Measurements from ENCODE around the gene SYNPO.

SYNPO gene

GRCh38 chr5:150659360-150660107 is 19.1 kb downstream of the SYNPO start:
- DNase-seq, result no peak

DNA sequence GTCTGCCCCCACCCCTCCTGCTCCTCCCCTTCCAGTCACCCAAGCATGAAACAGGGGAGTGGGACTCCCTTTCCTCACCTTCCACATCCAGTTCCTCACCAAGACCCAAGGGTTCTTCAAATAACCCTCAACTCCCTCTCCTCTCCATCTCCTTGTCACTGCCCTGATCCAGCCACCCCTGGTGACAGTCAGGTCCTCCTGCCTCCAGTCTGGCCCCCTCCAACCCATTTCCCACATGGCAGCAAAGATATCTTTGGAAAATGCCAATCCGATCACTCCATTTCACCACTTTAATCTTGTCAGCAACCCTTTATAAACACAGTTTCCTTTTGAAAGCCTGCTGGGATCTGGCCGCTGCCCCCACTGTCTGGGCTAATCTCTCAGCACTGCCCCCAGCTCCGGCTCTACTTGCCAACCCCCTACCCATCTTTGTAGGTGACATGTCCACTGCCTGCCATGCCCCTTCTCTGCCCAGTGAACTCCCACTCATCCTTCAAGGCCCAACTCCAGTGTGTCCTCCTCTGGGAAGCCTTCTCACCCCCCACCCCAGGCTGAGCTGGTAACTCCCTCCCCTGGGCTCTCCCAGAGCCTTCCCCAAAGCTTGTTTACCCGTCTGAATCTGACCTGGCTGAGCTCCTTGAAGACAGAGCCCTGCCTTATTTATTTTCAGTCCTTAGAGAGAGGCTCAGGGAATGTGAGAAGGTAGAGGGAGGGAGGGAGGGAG is 19.8 kb downstream of the SYNPO start:
- DNase-seq, result no peak

- no peak for DNase-seq
These were observed 20.6 kb downstream of the SYNPO start, which contains the start of gene MYOZ3 for GRCh38 chr5:150661086-150661485. TSS of gene MYOZ3 (plus strand) at chr5:150661251. CDS start at chr5:150662942, 1,691 bp downstream.

DNA sequence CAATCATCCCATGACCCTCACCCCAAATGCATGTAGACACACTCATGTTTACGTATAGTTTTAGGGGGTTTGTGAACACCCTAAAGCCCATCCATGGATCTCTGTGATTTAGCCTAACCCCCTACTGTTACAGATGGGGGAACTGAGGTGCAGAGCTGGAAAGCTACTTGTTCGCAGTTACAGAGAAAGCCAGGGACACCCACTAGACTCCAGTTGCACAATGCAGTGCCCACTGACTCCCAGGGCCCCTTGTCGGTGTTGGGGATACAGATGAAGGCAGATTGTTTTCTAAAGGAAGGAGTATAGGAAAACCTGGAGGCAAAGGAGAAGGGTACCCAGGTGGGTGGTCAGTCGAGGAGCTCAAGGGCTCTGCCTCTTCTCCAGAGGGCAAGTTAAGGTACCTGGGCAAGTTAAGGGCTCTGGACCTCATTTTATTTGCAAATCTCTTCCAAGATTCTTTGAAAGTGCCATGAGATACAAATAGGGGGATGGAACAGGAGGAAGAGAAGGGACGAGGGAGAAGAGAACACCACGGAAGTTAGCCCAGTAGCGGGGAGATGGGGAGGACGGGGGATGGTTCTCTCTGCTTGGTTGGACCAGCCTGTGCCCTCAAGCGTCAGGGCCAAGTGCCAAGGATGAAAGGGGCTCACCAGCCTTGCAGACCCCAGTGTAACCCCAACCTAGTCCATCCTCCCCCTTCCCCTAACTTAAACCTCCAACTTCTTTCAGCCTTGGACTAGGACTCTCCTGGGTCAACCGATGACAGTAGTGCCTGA is 21.5 kb downstream of the SYNPO start:
- DNase-seq, result no peak

DNA sequence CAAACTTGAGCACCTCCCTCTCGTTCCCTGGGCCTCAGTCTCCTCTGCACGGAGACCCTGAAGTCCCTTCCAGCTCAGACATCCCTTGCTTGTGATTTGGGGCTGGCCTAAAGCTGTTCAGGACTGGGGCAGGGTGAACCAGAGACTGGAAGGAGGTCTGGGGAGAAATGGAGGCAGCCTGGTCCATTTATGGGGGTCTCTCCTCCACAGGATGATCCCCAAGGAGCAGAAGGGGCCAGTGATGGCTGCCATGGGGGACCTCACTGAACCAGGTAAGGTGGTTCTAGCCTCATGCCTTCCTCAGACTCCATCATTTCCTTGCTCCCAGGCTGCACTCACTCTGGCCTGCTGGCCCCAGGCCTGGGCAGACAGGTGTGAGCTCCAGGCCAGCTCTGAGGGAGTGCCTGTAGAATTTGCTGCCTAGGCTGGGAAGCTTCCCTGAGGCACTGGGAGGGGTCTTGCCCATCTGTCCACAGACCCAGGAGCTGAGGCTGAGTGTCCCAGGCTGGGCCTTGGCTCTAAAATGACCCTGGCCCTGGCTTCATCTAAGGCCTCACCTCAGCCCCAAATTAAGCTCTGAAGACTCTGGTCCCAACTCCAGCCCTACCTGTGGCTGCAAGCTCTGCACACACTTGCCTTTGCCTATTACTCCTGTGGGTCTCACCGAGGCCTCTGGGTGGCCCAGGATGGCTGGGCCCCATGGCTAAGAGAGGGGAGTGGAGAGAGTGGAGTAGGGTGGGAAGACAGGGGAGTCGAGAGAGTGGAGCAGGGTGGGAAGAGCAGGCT is 22.5 kb downstream of the SYNPO start:
- DNase-seq, result no peak

DNA sequence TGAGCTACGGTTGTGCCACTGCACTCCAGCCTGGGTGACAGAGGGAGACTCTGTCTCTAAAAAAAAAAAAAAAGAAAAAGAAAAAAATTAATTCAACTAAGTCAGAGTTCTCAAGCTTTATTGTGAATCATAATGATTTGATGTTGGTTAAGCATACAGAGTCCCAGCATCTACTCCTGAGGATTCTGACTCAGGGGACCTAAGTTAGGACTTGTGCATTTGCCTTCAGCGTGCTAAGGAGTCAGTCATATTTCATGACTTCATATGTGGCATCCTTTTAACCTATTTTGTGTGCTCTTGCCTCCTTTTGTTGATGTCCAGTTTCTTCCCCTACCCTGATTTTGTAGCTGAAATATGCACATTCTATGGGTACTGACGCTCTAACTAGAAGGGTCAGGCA is 23.5 kb downstream of the SYNPO start:
- no peak for DNase-seq

DNA sequence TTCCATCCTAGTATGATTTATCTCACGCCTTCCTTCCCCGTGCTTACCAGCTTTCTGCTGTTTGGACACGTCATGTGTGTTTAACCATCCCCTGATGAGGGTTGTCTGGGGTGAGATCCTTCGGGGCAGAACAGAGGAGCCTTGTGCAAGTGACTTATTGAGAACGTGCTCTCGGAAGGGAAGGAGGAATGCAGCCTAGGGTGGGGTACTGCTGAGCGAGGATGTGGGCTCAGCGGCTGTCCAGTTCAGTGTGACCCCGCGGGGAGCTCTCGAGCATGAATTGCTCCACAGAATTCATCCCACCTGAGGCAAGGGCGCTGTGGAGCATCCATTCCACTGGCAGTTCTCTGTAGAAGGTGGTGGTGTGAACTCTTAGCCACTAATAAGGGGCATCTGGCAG is 24.6 kb downstream of the SYNPO start:
- no peak for DNase-seq

DNA sequence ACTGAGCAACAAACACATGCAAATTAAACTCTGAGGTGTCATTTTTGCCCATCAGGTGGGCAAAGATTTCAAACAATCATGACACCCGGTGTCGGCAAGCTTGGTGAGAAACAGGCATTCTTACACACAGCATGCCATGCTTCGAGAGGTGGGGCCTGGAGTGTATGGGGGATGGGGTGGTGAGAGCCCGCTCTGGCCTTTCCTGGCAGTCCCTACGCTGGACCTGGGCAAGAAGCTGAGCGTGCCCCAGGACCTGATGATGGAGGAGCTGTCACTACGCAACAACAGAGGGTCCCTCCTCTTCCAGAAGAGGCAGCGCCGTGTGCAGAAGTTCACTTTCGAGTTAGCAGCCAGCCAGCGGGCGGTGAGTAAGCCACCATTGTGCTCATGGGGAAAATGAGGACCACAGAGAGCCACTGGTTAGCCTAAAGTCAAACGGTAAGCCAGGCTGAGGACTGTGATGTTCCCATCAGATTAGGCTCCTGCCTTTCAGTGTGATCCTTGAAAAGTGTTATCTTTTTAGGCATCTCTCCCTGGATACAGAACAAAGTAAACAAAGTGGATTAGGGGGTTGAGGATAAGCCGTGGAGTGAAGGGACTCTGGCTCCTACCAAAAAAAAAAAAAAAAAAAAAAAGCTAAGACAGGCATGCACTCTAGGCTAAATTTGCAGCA is 30.0 kb downstream of the SYNPO start:
- DNase-seq, result no peak

DNA sequence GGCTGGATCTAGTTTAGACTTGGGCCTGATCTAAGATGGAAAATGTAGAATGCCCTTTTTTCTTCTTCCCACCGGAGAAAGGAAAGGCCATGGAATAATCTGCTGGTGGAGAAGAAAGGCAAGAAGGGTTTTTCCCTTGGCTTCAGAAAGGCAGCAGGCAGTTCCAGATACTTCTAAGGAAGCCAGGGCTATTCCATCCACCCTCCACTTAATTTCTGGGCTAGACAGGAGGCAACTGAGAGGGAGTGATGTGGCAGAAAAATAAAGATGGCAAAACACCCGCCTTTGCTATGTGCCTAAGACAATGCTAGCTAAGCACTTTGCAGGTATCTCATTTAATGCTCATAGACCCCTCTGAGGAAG is 30.5 kb downstream of the SYNPO start:
- DNase-seq, result no peak

- no peak for DNase-seq
These were observed 31.2 kb downstream of the SYNPO start for GRCh38 chr5:150671509-150672236.

DNA sequence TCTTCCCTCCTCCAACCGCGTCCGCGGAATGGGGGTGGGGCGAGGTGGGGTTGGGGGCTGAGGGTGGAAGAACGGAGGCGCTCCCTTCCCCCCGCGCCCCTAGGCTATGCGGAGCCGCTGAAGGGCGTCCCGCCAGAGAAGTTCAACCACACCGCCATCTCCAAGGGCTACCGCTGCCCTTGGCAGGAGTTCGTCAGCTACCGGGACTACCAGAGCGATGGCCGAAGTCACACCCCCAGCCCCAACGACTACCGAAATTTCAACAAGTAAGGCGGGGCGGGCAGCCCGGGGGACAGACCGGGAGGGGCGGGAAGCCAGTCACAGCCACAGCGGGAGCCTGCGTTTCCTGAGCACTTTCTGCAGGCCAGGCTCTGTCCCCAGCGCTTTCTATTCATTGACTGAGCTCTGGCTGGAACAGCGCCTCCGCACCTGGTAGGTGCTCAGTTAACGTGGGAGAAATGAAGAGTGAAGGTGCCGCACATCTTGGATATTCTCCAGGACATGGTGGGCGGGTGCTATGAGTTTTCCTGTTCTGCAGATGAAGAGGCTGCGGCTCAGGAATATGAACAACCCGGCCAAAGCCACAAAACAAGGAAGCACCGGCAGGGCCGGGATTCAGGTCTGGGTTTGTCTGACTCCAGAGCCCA is 31.9 kb downstream of the SYNPO start:
- DNase-seq, result no peak

- no peak for DNase-seq
These were observed 32.4 kb downstream of the SYNPO start for GRCh38 chr5:150672884-150673275.

DNA sequence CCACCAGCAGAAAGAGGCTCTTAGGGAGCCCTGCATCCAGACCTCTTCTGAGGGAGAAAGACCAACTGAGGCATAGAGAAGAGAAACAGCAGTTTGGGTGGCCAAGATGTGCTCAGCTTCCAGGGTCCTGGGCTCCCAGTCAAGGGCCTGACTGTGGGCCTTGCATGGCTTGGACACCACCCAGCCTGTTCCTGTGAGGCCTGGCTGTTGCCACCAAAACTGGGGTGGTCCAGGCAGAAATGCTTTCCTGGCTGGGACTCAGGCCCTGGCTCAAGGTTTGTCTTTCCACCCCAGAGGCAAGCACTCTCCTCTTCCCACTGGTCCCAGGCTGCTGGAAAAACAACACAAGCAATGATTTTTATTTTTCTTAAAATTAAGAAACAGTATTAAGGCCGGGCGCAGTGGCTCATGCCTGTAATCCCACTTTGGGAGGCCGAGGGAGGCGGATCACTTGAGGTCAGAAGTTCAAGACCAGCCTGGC is 33.9 kb downstream of the SYNPO start:
- DNase-seq, result no peak

DNA sequence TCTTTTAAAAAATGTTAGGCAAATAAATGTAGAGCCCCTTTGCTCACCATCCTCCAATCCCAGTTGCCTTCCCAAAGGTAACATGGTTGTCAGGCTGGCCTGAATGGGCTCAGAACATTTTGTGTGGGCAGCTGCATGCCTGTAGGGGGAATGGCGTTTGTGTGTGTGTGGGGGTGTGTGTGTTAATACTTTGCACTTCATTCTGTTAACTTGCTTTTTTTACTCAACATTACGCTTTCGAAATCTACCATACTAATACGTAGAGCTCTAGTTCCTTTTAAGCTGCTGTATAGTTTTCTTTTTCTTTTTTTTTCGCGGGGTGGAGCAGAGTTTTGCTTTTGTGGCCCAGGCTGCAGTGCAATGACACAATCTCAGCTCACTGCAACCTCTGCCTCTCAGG is 34.6 kb downstream of the SYNPO start:
- DNase-seq, result no peak

DNA sequence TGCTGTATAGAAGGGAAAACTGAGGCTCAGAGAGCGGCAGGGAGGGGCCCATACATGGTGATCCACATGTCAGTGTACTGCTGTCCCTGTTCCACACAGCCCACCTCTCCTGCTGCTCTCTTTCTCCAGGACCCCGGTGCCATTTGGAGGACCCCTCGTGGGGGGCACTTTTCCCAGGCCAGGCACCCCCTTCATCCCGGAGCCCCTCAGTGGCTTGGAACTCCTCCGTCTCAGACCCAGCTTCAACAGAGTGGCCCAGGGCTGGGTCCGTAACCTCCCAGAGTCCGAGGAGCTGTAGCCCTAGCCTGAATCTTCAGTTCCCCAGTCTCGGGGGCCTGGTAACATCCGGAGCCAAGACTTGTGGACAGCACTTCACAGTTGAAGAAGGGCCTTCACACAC is 36.1 kb downstream of the SYNPO start:
- no peak for DNase-seq

- DNase-seq, result no peak
These were observed 48.7 kb downstream of the SYNPO start for GRCh38 chr5:150689120-150689519.

- no peak for DNase-seq
These were observed 50.3 kb downstream of the SYNPO start for GRCh38 chr5:150690760-150691159.

- DNase-seq, result no peak
These were observed 51.8 kb downstream of the SYNPO start for GRCh38 chr5:150692276-150692675.

- no peak for DNase-seq
These were observed 54.2 kb downstream of the SYNPO start for GRCh38 chr5:150694612-150695011.

DNA sequence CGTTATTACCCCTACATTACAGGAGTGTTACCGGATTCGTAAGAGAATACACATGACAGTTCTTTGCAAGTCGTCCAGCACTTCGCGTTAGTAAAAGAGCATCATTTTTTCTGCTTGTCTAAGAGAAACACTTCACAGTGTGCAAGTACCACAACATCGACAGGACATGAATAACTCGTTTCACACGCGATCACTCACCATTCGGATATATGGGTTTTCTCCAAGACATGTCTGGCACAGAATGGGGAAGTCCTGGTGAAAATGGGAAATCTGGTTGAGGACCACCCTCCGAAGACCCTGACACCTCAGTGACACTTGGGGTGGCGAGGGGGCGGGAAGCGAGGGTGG is 59.8 kb downstream of the SYNPO start:
- DNase-seq, result no peak
